ENCODE results near the gene TRMT10A.

Gene TRMT10A

DNA sequence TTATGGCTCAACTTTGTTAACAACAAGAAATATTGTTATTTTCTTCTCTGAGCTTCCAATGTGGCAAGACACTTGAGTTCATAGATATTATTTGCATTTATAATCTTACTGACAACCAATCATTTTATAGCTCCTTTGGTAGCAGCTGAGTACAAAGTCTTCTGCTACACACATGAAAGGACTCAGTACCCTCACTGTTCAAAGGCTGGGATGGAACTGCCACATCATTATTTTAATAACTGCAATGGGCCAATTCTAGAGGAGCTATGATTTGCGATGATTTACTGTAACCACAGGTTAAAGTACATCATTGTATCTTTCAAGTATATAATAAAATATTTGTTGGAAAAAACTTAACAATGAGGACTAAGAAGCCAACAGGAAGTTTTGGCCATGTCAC, 21.7 kb upstream of the TRMT10A start:
- no peak for DNase-seq (ENCODE audit: low spot score)
- H3K4me3 ChIP-seq, result no peak overlapping the region
- TF ChIP-seq, protein P1, sequence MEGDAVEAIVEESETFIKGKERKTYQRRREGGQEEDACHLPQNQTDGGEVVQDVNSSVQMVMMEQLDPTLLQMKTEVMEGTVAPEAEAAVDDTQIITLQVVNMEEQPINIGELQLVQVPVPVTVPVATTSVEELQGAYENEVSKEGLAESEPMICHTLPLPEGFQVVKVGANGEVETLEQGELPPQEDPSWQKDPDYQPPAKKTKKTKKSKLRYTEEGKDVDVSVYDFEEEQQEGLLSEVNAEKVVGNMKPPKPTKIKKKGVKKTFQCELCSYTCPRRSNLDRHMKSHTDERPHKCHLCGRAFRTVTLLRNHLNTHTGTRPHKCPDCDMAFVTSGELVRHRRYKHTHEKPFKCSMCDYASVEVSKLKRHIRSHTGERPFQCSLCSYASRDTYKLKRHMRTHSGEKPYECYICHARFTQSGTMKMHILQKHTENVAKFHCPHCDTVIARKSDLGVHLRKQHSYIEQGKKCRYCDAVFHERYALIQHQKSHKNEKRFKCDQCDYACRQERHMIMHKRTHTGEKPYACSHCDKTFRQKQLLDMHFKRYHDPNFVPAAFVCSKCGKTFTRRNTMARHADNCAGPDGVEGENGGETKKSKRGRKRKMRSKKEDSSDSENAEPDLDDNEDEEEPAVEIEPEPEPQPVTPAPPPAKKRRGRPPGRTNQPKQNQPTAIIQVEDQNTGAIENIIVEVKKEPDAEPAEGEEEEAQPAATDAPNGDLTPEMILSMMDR (IDR thresholded peaks at IDR 0.05), result no peak
- H3K27ac ChIP-seq, result no peak overlapping the region

GRCh38 chr4:99578714-99579113, 14.9 kb upstream of the TRMT10A start:
- TF ChIP-seq, protein P1 (IDR thresholded peaks at IDR 0.05), result no peak
- H3K4me3 ChIP-seq, result no peak overlapping the region
- no peak for DNase-seq (ENCODE audit: low spot score)
- no peak overlapping the region for H3K27ac ChIP-seq

- DNase-seq (ENCODE audit: low spot score), result no peak
- peak within 1 kb of the TSS; percentile 18 to 20 for H3K27ac ChIP-seq
- TF ChIP-seq, protein P1 (IDR thresholded peaks at IDR 0.05), result no peak
- H3K4me3 ChIP-seq, result peak within 1 kb of the TSS; percentile 12
These were observed 10.9 kb upstream of the TRMT10A start, which contains the start of gene MTTP for GRCh38 chr4:99574530-99575324. TSS of gene MTTP (plus strand) at chr4:99574824. CDS start at chr4:99574910, 86 bp downstream.

DNA sequence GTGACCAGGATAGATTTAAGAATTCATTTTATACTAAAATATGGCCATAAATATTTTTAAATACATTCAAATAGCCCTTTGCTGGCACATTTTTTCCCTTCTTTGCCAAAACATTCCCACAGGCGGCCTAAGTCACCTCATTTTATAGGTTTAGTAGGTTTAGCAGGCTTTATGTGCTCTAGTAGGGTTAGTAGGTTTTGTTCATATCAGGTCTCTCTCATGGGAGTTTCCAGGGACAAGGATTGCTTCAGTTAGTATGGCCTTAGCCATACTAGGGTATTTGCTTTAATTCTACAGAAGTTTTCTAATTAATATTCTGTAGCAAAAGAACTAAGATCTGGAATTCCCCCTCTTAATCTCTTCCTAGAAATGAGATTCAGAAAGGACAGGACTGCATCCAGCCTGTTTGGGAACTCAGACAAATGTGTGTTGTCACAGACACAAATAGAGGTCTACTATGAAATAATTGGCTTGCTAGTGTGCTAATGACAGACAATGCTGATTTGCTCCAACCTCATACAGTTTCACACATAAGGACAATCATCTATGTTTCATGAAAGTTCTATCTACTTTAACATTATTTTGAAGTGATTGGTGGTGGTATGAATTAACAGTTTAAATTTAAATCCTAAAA, 10.0 kb upstream of the TRMT10A start:
- H3K4me3 ChIP-seq, result no peak overlapping the region
- TF ChIP-seq, protein P1 (IDR thresholded peaks at IDR 0.05), result no peak
- peak overlapping the region in 1 of 2 donors; percentile 45 for H3K27ac ChIP-seq
- DNase-seq (ENCODE audit: low spot score), result no peak

- TF ChIP-seq, protein P1 (IDR thresholded peaks at IDR 0.05), result no peak
- no peak for DNase-seq (ENCODE audit: low spot score)
- Histone ChIP-seq H3K4me3 (peak overlapping the region; percentile 10), H3K27ac (peak overlapping the region in 1 of 2 donors; percentile 45)
These were observed 8.8 kb upstream of the TRMT10A start for GRCh38 chr4:99572527-99573240.

DNA sequence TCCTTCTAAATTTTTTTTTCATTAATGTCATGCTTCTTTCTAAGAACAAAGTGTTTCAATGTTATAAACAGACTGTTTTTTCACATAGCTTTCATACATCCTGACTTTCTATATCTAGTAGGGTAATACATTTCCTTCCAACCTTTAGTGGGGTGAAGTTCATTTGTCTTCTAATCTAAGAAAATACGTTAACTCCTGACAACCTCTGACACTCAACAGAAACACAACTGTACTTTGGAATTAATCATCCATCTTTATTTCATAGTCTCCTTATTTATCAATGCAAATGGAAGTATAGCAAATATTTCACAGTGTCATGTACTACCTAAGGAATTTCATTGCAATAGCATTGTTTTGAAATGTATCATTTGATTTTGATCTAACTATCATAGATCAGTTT, 8.0 kb upstream of the TRMT10A start:
- H3K27ac ChIP-seq, result no peak overlapping the region
- no peak for DNase-seq (ENCODE audit: low spot score)

More for the DNA sequence above, 8.0 kb upstream of the TRMT10A start:
- TF ChIP-seq, protein P1 (IDR thresholded peaks at IDR 0.05), result no peak
- no peak overlapping the region for H3K4me3 ChIP-seq
